GM18867 (cell line): ENCODE results near the gene CFAP47.
"Not testable (repeated sequence)": the region's sequence is repeated elsewhere in the genome, so short reads cannot be mapped to it uniquely, and the experiment has no call there.

ENCODE experiments used
- ATAC-seq: cut with Tn5 transposase; IDR thresholded peaks from one replicate; pipeline ENCODE4 v1.9.1; 2021; ENCODE audit warnings: mild to moderate bottlenecking, moderate library complexity; ENCODE audit not compliant: unreplicated experiment

Gene CFAP47, protein sequence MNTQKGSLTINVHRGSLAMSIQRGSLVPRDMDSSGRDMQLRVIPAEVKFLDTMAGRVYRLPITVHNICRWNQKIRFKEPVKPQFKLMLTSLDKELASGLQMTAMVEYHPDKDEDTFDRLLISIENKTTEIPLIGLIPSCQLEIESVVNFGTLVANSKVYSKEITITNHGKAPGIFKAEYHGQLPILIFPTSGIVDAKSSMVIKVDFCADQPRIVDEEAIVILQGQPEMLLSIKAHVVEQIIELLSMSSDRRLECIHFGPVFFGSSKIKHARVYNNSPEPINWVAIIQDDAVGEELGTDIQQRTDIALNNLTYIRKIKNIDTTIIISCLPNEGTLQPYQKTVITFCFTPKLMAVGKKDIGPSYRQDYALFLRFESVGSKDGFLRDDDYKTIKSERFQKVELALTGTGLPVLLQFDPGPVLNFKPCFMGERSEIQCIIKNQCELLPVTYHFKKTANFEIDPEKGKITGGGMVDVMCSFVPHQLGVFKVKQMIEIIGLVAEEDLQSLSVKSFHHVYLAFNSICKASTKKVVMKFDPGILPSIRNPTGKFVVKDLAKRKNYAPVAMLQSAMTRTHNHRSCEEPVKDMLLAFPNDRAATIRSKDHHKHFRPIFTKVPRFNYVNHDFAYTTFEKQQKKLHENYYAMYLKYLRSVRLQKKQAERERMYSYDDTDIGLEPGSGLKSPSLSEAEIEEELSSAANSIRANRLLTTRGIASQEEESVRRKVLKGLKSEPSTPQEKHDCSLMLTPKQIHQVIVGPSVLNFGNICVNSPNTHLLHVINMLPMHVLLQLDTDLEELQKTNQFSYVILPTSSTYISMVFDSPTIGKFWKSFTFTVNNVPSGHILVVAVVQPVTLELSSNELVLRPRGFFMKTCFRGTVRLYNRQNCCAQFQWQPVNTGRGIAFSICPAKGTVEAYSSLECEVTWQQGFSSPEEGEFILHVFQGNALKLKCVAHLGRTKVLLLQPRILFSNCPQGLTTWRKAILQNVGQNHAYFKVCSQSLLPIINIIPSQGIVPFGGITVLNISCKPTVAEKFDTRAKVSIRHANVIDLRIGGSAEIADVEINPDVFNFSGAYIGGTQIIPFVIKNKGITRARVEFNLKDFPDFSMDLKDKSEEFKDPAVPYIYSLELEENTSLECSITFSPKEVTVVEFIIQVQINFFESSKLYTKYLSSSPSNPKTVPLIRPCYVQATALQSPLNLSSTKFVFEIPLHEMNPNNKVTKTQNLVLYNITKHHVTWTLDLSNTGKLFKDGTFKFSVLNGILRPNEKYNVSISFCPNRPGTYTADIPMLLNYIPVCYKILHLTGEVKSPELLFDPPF (N-terminal part only)

DNA sequence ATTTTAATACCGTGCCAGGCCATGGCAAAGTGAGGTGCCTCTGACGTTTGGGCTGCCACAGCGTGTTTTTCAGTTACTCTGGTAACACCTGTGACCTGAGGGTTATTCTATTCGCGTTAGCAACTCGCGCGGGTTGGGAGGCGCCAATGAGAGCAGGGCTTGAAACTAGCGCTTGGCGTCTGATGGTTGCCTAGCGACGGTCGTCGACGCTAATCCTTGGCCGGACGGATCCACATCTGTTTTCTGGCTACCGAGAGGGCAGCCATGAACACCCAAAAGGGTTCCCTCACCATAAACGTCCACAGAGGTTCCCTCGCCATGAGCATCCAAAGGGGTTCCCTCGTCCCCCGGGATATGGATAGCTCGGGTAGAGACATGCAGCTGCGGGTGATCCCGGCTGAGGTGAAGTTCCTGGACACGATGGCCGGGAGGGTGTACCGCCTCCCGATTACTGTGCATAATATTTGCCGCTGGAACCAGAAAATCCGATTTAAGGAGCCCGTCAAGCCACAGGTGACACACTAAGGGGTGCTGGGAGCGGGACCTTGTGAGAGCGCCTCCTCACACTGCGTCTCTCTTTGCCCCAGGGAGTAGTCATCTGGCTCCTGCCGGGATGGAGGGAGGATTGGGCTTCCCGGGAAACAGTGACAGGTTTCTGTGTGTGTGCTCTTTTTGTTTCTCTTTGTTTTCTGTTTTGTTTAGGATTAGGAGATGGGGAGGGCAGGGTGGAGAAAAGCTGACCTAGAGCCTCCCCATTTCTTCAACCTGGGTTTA, at the start of gene CFAP47:
CFAP47 (plus strand) TSS at position 199 of the 774 bp plus-strand sequence; CDS start at position 265, 66 bp downstream.
- no peak for ATAC-seq

DNA sequence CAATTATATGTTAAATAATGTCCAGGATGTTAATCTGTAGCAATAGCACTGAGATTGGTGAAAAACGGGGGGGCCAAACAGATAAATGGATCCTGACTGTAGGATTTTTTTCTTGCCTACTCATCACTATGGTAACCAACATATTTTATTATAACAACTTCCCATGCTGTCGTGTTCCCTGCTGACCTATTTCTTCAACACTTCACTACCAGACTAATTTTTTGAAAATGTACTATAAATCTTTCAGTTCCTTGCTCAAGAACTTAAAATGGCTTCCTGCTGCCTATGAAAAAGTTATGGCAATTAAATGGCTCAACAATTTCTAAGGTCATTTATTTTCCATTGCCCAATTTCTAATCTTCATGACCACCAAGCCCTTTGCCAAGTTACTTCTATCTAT, 38.9 kb upstream of the CFAP47 start:
- ATAC-seq = no peak

DNA sequence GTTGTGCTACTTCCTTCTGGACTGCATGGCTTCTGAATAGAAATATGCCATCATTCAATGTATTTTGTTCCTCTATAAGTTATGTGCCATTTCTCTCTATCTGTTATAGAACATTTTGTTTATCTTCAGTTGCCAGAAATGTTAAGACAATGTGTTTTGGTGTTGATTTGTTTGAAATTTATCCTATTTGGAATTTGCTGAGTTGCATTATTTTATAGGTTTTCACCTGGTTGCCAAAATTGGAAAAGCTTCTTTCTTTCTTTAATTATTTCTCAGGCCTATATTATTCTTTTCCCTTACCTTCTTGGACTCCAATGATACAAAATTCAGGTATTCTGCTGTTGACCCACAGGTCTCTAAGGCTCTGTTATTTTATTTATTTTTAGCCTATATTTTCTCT, 33.4 kb upstream of the CFAP47 start:
- no peak for ATAC-seq

DNA sequence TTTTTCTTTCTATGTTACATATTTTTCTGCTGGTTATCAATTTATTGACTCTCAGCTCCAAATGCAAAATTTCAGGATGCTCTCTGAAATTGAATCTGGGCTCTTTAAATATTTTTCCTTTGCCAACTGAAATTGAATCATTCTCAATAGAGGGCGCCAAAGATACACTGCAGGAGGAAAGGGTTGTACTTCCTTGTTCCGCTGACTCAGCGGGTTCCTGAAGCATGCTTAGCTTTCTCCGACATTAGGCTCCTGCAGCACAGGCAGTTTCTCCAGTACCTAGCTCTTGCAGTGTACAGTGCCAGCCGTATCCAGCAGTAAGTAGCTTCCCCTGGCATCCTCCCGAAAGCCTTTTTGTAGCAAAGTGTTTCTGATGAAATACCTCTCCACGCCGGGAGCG, 28.8 kb upstream of the CFAP47 start:
- ATAC-seq = peak; percentile 75

DNA sequence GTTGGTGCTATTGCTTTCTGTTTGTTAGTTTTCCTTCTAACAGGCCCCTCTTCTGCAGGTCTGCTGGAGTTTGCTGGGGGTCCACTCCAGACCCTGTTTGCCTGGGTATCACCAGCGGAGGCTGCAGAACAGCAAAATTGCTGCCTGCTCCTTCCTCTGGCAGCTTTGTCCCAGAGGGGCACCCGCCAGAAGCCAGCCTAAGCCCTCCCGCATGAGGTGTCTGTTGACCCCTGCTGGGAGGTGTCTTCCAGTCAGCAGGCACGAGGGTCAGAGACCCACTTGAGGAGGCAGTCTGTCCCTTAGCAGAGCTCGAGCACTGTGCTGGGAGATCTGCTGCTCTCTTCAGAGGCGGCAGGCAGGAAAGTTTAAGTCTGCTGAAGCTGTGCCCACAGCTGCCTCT, 67.3 kb downstream of the CFAP47 start:
- not testable (repeated sequence) for ATAC-seq

DNA sequence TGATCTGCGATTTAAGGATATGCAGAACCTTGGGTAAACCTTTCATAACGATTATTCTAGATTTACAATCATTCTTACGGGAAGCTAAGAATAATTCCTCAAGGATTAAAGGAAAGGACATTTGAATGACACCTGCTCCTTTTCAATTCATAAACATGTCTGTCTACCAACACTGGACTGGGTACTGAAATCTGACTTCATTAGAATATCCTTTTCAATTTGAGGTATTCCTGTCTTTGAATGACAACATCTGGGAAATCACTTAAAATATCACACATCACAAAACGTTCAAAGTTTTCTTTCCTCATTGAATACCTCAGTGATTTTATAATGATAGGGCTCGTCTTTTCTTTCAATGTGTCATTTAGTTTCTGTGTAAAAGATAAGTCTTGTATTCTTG, 87.7 kb downstream of the CFAP47 start:
- no peak for ATAC-seq

DNA sequence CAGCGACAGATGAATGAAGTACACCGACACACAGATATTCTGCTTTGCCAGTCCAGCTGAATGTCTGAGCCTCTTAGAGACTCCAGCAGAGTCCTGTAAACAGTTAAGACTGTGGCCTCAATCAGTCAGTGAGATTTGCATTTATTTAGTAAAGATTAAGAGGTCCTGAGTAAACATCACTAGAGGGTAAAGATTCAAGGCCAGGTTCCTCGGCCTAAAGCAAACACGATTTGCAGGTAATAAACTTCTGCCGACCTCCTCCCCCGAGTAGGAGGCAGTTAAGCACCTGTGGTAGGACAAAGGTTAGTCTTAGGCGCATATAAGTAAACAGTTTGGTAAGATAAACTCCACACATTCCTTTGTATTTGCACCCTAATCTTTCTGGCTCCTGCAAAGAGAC, 99.6 kb downstream of the CFAP47 start:
- ATAC-seq = no peak

DNA sequence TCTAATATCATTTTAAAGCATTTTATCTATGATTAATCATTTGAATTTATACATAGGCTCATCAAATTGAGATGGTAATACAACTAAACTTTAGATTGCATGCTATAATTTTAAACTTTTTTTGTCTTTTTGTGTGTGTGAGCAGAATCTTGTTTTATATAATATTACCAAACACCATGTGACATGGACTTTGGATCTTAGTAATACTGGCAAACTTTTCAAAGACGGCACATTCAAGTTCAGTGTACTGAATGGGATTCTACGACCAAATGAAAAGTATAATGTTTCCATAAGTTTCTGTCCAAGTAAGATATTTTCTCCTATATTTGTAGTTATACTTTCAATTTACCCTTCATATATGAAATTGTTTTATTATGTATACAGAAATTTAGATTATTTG, 116.0 kb downstream of the CFAP47 start:
- no peak for ATAC-seq

DNA sequence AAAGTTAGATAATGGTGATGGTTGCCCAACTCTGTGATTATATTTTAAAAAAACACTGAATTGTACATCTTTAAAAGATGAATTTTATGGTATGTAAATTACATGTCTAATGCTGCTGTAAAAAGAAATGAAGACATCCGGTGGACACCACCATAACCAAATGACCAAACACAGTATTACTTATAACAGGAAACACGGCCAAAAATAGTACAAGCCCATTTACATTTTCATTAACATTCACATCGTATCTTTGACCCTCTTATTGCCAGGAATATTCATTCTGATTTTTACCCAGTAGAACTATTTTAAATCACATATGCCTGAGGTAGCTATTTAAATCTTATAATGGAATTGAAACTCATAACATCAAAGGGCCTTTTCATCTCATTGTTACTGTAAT, 143.2 kb downstream of the CFAP47 start:
- ATAC-seq = no peak

DNA sequence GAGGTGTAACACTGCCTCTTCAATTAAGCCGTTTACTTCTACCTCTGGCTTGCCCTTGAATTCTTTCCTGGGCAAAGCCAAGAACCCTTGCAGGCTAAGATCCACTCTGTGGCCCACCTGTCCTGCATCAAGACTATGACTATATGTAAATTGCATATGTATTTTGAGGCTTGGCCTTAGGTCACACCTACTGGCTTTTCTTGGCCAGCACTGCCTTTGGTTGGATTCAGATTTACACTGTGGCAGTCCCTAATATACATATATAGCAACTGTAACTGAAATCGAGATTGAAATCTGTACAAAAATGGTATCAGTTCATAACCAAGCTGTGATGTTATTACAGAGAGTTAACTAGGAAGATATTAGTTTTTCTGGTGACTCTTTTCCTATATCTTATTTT, 151.5 kb downstream of the CFAP47 start:
- no peak for ATAC-seq

DNA sequence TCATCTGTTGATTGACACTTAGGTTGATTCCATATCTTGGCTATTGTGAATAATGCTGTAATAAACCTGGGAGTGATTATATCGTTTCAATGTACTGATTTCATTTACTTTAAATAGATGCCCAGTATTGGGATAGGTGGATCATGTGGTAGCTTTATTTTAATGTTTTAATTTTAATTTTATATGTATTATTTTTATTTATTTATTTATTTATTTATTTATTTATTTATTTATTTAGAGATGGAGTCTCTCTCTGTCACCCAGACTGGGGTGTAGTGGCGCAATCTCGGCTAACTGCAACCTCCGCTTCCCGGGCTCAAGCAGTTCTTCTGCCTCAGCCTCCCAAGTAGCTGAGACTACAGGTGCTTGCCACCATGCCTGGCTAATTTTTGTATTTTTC, 155.5 kb downstream of the CFAP47 start:
- ATAC-seq = not testable (repeated sequence)

DNA sequence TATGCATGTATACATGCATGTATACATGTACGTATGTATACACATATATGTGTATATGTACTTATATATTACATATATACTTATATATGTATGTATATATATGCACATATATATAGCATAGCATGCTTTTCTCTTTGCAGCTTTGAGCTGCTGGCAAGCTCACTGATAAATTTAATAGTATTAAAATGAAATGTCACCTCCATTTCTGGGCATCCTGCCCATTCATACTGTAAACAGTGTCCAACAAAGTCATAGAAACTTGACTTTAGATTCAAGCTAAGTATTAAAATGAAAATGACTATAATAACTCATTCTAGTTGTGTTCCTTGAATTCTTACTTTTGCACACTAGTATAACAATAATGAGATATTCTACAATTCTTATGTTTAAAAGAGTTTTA, 163.7 kb downstream of the CFAP47 start:
- no peak for ATAC-seq

DNA sequence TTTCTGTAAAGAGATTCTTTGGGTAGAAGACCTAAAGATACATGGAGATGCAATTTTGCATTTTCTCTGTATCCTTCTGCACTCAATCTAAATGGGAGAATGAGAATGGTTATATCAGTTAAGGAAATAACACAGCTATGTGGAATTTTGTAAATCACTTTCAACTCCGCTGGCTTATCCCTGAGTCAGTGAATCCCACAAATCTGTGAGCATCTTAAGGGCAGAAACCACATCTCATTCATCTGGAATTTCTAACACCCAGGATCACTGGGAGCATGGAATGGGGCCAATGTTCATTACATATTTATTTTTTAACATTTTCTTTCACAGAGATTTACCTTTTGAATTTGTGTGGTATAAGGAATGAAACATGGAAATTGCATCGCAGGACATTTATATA, 167.8 kb downstream of the CFAP47 start:
- no peak for ATAC-seq

DNA sequence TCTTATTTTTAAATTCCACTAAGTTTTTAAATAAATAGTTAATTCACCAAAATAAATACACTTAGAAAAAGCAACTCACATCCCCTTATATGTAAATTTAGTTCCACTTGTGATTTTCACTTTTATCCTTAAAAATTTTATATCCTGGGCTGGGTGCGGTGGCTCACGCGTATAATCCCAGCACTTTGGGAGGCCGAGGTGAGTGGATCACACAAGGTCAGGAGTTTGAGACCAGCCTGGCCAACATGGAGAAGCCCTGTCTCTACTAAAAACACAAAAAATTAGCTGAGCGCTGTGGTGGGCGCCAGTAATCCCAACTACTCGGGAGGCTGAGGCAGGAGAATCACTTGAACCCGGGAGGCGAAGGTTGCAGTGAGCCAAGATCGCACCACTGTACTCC, 169.4 kb downstream of the CFAP47 start:
- not testable (repeated sequence) for ATAC-seq

DNA sequence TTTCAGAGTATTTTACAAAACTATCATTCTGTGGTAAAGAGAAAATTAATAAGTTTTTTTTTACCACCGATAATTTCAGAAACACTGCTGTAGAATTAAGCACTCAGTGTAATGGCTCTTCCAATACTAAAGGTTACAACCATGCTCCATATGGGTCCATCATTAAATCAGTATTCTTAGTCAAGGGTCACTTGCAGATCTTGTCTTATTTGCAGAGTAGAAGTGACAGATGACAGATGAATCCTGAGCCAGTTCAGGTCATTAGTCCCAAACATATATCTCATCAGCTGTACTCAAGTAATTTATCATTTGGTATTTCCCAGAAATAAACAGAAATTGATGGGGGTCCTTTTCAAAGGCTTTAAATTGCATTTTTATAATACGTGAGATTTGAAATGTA, 182.9 kb downstream of the CFAP47 start:
- no peak for ATAC-seq

DNA sequence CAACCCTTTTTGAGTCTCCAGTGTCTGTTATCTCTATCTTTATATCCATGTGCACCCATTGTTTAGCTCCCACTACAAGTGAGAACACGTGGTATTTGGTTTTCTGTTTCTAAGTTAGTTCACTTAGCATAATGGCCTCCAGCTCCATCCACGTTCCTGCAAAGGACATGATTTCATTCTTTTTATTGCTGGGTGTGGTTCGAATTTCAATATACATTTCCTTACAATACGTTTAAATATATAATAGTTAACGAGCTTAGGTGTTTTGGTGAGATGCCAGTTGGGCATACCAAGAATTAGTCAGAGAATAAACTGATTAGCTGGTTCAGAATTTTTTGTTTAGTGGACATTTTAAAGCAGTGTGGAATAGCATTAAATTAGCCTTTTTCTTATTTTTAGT, 196.7 kb downstream of the CFAP47 start:
- ATAC-seq = no peak

DNA sequence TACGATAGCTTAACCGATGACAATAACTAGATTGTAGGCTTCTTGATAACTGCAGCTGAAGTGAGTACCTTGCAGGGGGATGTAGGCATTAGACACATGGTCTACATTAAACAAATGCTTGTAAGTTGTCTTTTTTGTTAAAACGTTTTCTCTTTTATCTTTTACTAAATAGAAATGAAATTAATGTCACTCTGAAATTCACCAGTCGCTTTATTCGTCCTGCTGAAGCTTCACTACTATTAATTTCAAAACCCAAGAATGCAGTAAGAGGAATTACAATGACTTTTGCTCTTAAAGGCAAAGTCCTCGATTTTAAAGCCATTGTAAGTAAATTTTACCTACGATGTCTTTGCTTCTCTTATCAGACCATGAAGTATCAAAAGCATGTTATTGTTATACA, 239.7 kb downstream of the CFAP47 start:
- no peak for ATAC-seq

DNA sequence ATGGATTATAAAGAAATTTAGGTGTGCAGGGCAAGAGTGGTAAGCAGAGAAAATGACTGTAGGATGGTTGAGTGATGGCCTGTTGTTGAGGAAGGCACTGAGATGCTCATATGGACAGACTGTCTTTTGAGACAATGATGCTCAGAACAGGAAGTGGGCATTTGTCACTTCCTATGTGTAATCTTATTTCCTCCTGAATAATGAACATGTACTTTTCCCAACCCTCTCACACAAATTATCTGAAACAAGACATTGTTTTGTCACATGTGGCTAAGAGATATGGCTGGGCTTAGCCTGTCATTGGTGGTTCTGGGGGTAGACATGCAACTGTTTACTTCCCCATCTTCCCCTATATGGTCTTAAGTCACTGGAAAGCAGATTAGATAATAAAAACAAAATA, 240.5 kb downstream of the CFAP47 start:
- ATAC-seq = no peak

DNA sequence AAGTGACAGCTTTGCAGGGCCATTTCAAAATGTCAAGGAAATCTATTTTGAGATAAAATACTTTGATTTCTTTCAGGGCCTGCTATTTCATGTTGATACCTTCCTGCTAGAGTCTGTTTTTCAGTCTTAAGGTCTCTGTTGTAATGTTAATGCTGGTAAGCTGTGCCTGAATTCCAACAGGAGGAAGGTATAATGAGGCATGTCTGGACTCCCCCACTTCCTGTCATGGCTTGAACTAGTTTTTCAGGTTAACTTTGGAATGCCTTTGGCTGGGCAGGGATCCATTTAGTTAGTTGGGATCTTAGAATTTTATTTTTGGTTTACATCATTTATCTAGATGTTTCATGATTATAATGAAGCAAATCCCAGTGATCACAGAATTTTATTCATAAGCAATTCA, 279.0 kb downstream of the CFAP47 start:
- ATAC-seq = no peak

DNA sequence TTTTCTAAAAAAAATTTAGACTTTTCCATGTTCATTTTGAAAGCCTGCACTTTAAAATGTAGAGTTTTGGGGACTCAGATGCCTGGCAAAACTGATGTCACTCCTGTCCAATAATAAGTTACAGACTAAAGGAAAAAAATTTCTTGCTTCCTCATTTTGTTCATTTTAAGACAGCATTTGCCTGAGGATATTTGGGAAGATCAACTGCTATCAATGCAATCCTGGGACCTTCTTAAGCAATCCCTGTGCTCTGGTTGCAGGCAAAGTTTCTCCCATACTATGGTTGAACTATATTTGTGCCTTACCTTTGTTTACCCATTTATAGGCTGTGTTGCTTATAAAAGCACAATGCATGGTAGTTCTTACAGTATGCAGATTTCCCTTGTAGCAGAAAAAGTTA, 280.4 kb downstream of the CFAP47 start:
- ATAC-seq = no peak
